HUES64 (cell line): ENCODE results near the gene CRYGN.
A peak's percentile ranks its signal among the peaks of the same experiment; 100 is the strongest.

Source experiments
- H3K27ac ChIP-seq: 2 replicates; pipeline ENCODE4 v1.7.0; 2013; ENCODE audit warnings: low read depth, low read length, inconsistent platforms
- H3K27me3 ChIP-seq: 2 replicates; pipeline ENCODE4 v1.6.1; 2013; ENCODE audit warnings: mild to moderate bottlenecking, low read length; ENCODE audit not compliant: insufficient read depth
- H3K36me3 ChIP-seq: 2 replicates; pipeline ENCODE4 v1.6.1; 2013; ENCODE audit warnings: mild to moderate bottlenecking, low read length; ENCODE audit not compliant: insufficient read depth
- H3K4me1 ChIP-seq: 2 replicates; pipeline ENCODE4 v1.6.1; 2013; ENCODE audit warnings: mild to moderate bottlenecking, low read length, moderate library complexity; ENCODE audit not compliant: insufficient read depth
- H3K4me3 ChIP-seq: 2 replicates; pipeline ENCODE4 v1.5.1; 2013; ENCODE audit warnings: mild to moderate bottlenecking, low read length, moderate library complexity
- H3K9ac ChIP-seq: 2 replicates; pipeline ENCODE4 v1.6.1; 2013; ENCODE audit warnings: mild to moderate bottlenecking, low read depth, low read length
- H3K9me3 ChIP-seq: 2 replicates; pipeline ENCODE4 v1.6.1; 2013; ENCODE audit warnings: low read depth, low read length; ENCODE audit not compliant: insufficient read depth
- WGBS: fragments of 150-250, 120-280 bp; methylation state at CpG from one replicate; pipeline ENCODE4 v1.1.7; 2013; ENCODE audit warnings: missing lambda C conversion rate; 5-methylcytosine and 5-hydroxymethylcytosine counted together

CRYGN gene

GRCh38 chr7:151422212-151422611, 17.7 kb downstream of the CRYGN start:
- Histone ChIP-seq H3K9me3 (peaks cover 6% of the 10 kb centered on the region; the same call in 1 of the 2 replicates), H3K4me1 (peaks cover 8% of the 10 kb centered on the region; the same call in 1 of the 2 replicates), H3K9ac (no peak overlapping the region), H3K27me3 (peaks cover 2% of the 10 kb centered on the region; the same call in 1 of the 2 replicates), H3K4me3 (no peak overlapping the region), H3K27ac (no peak overlapping the region), H3K36me3 (no peaks in the 10 kb centered on the region)
- 96% methylated on average over 5 of the region's 5 CpGs for WGBS

- H3K4me3 ChIP-seq, result no peak overlapping the region
- H3K9me3 ChIP-seq, result peaks cover 6% of the 10 kb centered on the region; the same call in 1 of the 2 replicates
- H3K27me3 ChIP-seq, result peaks cover 22% of the 10 kb centered on the region
- no peak overlapping the region for H3K27ac ChIP-seq
- no peak overlapping the region for H3K9ac ChIP-seq
- H3K36me3 ChIP-seq, result no peaks in the 10 kb centered on the region
- 96% methylated on average over 3 of the region's 5 CpGs for WGBS
- peaks cover 6% of the 10 kb centered on the region for H3K4me1 ChIP-seq
These were observed 19.8 kb downstream of the CRYGN start for GRCh38 chr7:151420144-151420543.

GRCh38 chr7:151416941-151417315, 23.0 kb downstream of the CRYGN start:
- 87% methylated on average over 11 of the region's 11 CpGs for WGBS
- Histone ChIP-seq H3K27ac (no peak overlapping the region), H3K9me3 (peaks cover 6% of the 10 kb centered on the region; the same call in 1 of the 2 replicates), H3K4me3 (no peak overlapping the region), H3K9ac (no peak overlapping the region), H3K36me3 (no peaks in the 10 kb centered on the region), H3K27me3 (peaks cover 44% of the 10 kb centered on the region), H3K4me1 (peaks cover 6% of the 10 kb centered on the region)

GRCh38 chr7:151416112-151416940, 23.6 kb downstream of the CRYGN start:
- Histone ChIP-seq H3K4me3 (no peak overlapping the region), H3K4me1 (peaks cover 10% of the 10 kb centered on the region), H3K9me3 (peaks cover 6% of the 10 kb centered on the region; the same call in 1 of the 2 replicates), H3K27me3 (peaks cover 50% of the 10 kb centered on the region), H3K36me3 (no peaks in the 10 kb centered on the region), H3K9ac (no peak overlapping the region), H3K27ac (no peak overlapping the region)
- whole genome bisulfite sequencing, result 36% methylated on average over 10 of the region's 10 CpGs

GRCh38 chr7:151415375-151416105, 24.4 kb downstream of the CRYGN start:
- Histone ChIP-seq H3K9ac (no peak overlapping the region), H3K4me1 (peaks cover 17% of the 10 kb centered on the region), H3K36me3 (no peaks in the 10 kb centered on the region), H3K9me3 (peaks cover 6% of the 10 kb centered on the region; the same call in 1 of the 2 replicates), H3K27me3 (peaks cover 58% of the 10 kb centered on the region), H3K4me3 (no peak overlapping the region), H3K27ac (no peak overlapping the region)
- whole genome bisulfite sequencing, result 95% methylated on average over 2 of the region's 3 CpGs

GRCh38 chr7:151413241-151413640, 26.7 kb downstream of the CRYGN start:
- H3K27ac ChIP-seq, result no peak overlapping the region
- H3K9me3 ChIP-seq, result no peaks in the 10 kb centered on the region
- no peaks in the 10 kb centered on the region for H3K36me3 ChIP-seq
- peaks cover 17% of the 10 kb centered on the region for H3K4me1 ChIP-seq
- no peak overlapping the region for H3K4me3 ChIP-seq
- WGBS, result 90% methylated on average over 4 of the region's 4 CpGs
- peaks cover 79% of the 10 kb centered on the region for H3K27me3 ChIP-seq
- H3K9ac ChIP-seq, result no peak overlapping the region

GRCh38 chr7:151412318-151412717, 27.6 kb downstream of the CRYGN start:
- H3K9ac ChIP-seq, result no peak overlapping the region
- H3K27me3 ChIP-seq, result peaks cover 79% of the 10 kb centered on the region
- WGBS, result 85% methylated on average over 4 of the region's 4 CpGs
- H3K4me1 ChIP-seq, result peaks cover 17% of the 10 kb centered on the region
- H3K27ac ChIP-seq, result no peak overlapping the region
- no peak overlapping the region for H3K4me3 ChIP-seq
- H3K9me3 ChIP-seq, result no peaks in the 10 kb centered on the region
- no peaks in the 10 kb centered on the region for H3K36me3 ChIP-seq

GRCh38 chr7:151411551-151411950, 28.4 kb downstream of the CRYGN start:
- Histone ChIP-seq H3K27ac (no peak overlapping the region), H3K9me3 (no peaks in the 10 kb centered on the region), H3K36me3 (no peaks in the 10 kb centered on the region; the same call in 1 of the 2 replicates), H3K4me1 (peaks cover 17% of the 10 kb centered on the region), H3K9ac (no peak overlapping the region), H3K4me3 (no peak overlapping the region), H3K27me3 (peaks cover 73% of the 10 kb centered on the region)
- 61% methylated on average over 5 of the region's 6 CpGs for WGBS

GRCh38 chr7:151410405-151411390, 29.2 kb downstream of the CRYGN start:
- H3K9ac ChIP-seq, result peak overlapping the region; percentile 80
- H3K4me1 ChIP-seq, result peaks cover 12% of the 10 kb centered on the region
- H3K36me3 ChIP-seq, result no peaks in the 10 kb centered on the region; the same call in 1 of the 2 replicates
- H3K27ac ChIP-seq, result peak overlapping the region; percentile 46; the same call in 1 of the 2 replicates
- no peaks in the 10 kb centered on the region for H3K9me3 ChIP-seq
- H3K27me3 ChIP-seq, result peaks cover 65% of the 10 kb centered on the region
- peak overlapping the region; percentile 97 for H3K4me3 ChIP-seq
- 15% methylated on average over 55 of the region's 55 CpGs for WGBS

GRCh38 chr7:151409667-151410404, 30.1 kb downstream of the CRYGN start, which contains the start of gene WDR86:
Gene WDR86, minus strand, starts transcription at chr7:151410038. Its CDS starts 449 bp downstream, at chr7:151409589.
- WGBS, result under 1% methylated on average over 75 of the region's 75 CpGs
- Histone ChIP-seq H3K36me3 (no peaks in the 10 kb centered on the region; the same call in 1 of the 2 replicates), H3K9ac (peak within 1 kb of the TSS; percentile 80), H3K4me3 (peak within 1 kb of the TSS; percentile 97), H3K27ac (peak within 1 kb of the TSS; percentile 46; the same call in 1 of the 2 replicates), H3K4me1 (peaks cover 12% of the 10 kb centered on the region), H3K27me3 (peaks cover 58% of the 10 kb centered on the region), H3K9me3 (no peaks in the 10 kb centered on the region)
